HG02798 (cell line): ENCODE results near the gene MON1B.
A peak's percentile ranks its signal among the peaks of the same experiment; 100 is the strongest.

ENCODE experiments used
- ATAC-seq: cut with Tn5 transposase; IDR thresholded peaks from one replicate; pipeline ENCODE4 v1.9.1; 2021; ENCODE audit warnings: mild to moderate bottlenecking; ENCODE audit not compliant: unreplicated experiment, poor library complexity

Gene MON1B

GRCh38 chr16:77194295-77195231, 3.6 kb downstream of the MON1B start:
- ATAC-seq = no peak

DNA sequence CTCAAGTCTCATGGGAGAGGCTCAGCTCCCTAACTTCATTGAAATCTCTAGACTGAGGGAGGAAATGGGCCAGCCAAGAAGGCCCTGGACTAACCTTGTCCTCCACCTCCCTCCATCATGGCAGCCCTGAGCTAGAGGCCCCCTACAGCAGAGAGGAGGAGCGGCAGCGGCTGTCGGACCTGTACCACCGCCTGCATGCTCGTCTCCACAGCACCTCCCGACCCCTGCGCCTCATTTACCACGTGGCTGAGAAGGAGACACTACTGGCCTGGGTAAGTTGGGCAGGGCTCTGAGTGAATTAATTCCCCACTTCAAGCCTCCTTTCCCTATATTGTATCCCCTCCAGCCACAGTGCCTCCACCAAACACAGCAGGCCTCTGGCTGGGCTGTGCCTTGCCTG, 4.4 kb downstream of the MON1B start:
- ATAC-seq = no peak

DNA sequence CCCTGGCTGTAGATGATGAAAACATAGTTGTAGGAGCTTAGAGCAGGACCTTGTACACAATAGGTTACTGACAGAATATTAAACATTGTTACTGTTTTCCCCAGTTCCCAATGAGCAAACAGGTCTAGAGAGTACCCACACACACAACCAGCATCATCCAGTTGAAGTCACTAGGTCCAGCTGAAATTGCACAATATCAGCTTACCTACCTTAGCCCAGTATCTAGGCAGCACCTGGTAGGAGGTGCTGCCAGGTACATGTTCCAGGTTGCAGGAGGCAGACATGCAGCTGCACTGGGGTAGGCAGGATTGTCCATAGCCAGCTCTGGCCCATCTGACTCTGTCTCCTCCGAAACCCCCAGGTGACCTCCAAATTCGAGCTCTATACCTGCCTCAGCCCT, 6.8 kb downstream of the MON1B start:
- ATAC-seq = no peak

- no peak for ATAC-seq
Observed at GRCh38 chr16:77199211-77199610, 8.2 kb downstream of the MON1B start, which contains the start of gene SYCE1L. Gene SYCE1L (plus strand): TSS chr16:77199408. CDS start chr16:77199452, 44 bp downstream.

DNA sequence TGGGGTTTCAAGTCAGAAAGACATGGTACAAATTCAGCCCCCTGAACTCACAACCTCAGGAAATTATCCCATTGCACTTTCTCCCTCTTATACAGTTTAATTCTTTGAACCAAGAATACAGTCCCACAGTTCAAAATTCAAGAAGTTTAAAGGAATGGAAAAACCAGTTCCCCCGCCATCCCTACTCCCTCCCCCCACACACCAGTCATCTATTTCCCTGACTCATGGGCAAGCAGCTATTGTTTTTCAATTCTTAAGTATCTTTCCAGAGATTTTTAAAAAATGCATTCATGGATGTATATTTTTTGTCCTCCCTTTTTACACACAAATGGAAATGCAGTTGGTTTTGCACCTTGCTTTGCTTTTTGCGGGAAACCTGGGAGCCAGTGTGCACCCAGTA, 15.5 kb downstream of the MON1B start:
- no peak for ATAC-seq

- ATAC-seq = no peak
Observed at GRCh38 chr16:77207030-77207429, 16.0 kb downstream of the MON1B start.

DNA sequence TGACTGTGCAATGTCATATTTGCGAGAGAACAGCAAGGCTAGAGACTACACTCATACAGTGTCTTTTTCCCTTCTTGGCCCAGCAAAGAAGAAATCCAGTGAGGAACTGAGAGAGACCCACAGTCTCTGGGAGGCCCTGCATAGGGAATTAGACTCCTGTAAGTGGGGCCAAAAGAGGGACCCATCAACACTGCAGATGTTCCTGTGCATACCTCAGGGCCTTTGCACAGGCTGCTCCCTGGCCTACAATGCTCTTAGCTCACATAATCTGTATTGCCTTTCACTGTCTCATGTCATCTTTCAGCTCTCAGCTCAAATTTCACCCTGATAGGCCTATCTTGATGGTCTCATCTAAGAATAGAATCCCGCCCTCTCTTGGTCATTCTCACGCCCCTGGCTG, 17.4 kb downstream of the MON1B start:
- no peak for ATAC-seq

GRCh38 chr16:77211880-77212740, 21.1 kb downstream of the MON1B start:
- ATAC-seq = peak; percentile 71

GRCh38 chr16:77212741-77213541, 22.0 kb downstream of the MON1B start:
- peak; percentile 82 for ATAC-seq

- ATAC-seq = no peak
Observed at GRCh38 chr16:77213542-77214106, 22.6 kb downstream of the MON1B start.

DNA sequence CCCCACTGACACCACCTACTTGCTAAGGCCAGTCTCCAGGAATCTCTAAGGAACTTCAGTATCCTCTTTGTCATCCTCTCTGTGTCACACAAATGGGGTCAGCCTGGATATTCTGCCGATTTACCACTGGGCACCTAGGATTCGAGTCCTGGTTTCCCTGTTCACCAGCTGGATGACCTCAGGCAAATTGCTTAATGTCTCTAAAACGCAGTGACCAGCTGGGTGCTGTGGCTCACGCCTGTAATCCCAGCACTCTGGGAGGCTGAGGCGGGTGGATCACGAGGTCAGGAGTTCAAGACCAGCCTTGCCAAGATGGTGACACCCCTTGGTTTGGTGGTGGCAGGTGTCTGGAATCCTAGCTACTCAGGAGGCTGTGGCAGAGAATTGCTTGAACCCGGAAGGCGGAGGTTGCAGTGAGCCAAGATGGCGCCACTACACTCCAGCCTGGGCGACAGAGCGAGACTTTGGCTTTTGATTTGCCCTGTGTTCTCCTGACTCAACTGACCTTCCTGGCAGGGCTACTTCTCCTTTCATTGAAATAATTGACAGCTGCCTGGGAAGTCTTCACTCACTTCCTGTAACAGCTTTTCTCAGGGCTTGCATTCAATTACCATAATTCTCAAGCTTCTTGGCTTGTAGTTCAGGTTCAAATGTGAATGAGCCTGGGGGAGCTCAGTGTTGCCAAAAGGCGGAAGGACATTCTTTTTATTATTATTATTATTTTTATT, 23.6 kb downstream of the MON1B start:
- no peak for ATAC-seq

DNA sequence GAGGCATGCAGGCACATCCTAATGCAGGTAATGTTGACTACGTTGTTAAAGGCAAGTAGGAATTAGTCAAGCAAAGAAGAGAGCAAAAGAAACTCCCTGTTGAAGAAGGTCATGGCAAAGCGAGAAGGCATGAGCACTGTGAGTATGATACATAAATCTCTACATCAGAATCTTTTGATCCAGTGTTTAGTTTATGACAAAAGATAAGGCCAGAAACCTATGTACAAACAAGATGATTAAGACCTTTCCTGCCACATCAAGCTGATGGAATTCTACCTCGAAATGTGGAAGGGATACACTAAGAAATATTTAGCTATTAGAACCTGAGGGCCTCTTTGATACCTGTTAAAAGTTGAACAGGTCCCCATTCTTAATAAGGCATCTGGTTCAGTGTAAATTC, 28.4 kb downstream of the MON1B start:
- ATAC-seq = no peak

GRCh38 chr16:77220427-77220826, 29.4 kb downstream of the MON1B start:
- ATAC-seq = peak; percentile 88

DNA sequence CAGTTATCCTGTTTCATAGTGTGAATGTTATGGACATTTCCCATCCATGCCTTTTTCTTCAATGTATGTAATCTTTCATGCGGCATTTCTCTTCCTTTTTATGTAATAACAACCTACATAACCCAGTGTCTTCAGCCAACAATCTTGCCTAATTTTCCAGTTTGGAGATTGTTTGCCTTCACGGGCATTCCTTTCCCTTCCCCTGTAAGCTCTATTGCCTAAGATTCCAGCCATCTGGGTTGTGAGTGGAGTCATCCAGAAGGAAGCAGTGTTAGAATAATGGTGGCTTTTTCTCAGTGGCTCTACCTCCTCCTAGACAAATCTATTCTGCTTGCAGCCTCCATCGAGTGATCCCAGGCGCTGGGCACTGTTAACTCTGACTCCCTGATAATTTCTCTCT, 30.5 kb downstream of the MON1B start:
- ATAC-seq = no peak

- no peak for ATAC-seq
Observed at GRCh38 chr16:77223184-77223583, 32.2 kb downstream of the MON1B start.

DNA sequence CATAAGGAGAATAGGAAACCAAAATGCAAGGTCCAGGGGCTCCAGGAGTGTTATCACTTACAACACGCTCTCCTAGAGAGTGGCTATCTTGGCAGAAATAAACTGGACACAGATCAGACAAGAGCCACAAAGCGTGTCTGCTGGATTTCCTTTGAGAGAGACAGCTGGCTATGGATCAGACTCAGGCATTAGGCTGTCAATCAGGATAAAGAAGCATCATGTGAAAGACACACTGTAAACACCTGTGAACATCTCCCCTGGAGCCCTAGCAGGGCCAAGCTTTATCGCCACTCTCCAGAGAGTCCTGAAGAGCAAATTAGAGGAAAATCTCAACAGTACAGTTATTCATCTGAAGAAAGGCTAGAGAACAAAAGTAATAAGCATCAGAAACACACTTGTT, 34.2 kb downstream of the MON1B start:
- no peak for ATAC-seq

GRCh38 chr16:77227745-77228144, 36.8 kb downstream of the MON1B start:
- peak; percentile 84 for ATAC-seq

DNA sequence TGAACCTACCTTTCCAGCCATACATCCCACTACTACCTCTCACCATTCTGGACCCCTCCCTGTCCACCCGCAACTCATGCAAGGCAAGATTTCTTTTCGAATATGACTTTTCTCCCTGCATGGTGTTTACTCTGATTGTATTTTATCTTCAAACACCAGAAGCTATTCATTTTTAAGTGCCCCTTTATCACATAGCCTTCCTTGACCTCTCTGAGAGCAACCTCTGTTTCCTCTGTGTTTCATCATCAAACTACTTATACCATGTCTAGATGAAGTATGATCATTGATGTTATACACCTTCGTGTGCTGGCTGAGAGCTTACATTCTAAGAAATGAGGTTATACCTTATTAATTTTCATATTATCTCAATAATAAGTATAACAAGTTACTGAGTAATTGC, 40.1 kb downstream of the MON1B start:
- no peak for ATAC-seq

GRCh38 chr16:77233799-77234519, 43.0 kb downstream of the MON1B start:
- no peak for ATAC-seq
